Suprapubic skin (tissue), 4 donors: ENCODE results near the gene OR51E1. TPM values are rescaled to one million over a fixed set of nuclear protein-coding genes. Genes with fewer than 3 reads are reported as not detected.

ENCODE experiments used
- DNase-seq, 2 donors: peaks; one replicate each; pipeline ENCODE4 v3.0.0-alpha.2; 2019; ENCODE audit warnings: low spot score in 2 of 2
- H3K27ac ChIP-seq: fragments of 200-600 bp; sonication (generic); one replicate; pipeline ENCODE4 v1.5.1; 2019
- H3K27me3 ChIP-seq: fragments of 200-600 bp; sonication (generic); one replicate; pipeline ENCODE4 v1.5.1; 2019
- H3K36me3 ChIP-seq: fragments of 200-600 bp; sonication (generic); one replicate; pipeline ENCODE4 v1.5.1; 2019
- H3K4me1 ChIP-seq: fragments of 200-600 bp; sonication (generic); one replicate; pipeline ENCODE4 v1.5.1; 2019
- H3K4me3 ChIP-seq: fragments of 200-600 bp; sonication (generic); one replicate; pipeline ENCODE4 v1.5.1; 2019; ENCODE audit warnings: mild to moderate bottlenecking
- H3K9me3 ChIP-seq: fragments of 200-600 bp; sonication (generic); one replicate; pipeline ENCODE4 v1.5.1; 2019
- EP300 ChIP-seq: sonication (generic); formaldehyde crosslinking; IDR thresholded peaks from one replicate; pipeline ENCODE4 v1.6.1; 2017; ENCODE audit warnings: antibody characterized with exemption
- POLR2A ChIP-seq, 2 donors: fragments of 450-650 bp; IDR thresholded peaks; one replicate each; pipeline ENCODE4 v1.6.1; 2017; ENCODE audit warnings: antibody characterized with exemption in 2 of 2, mild to moderate bottlenecking in 2 of 2, moderate library complexity in 2 of 2
- POLR2AphosphoS5 ChIP-seq, 3 donors: sonication (generic); formaldehyde crosslinking; IDR thresholded peaks; one replicate each; pipeline ENCODE4 v1.6.1; 2017; ENCODE audit warnings: antibody characterized with exemption in 3 of 3
- WGBS: methylation state at CpG from one replicate; pipeline ENCODE4 v1.1.5; 2018; 5-methylcytosine and 5-hydroxymethylcytosine counted together
- total RNA-seq, 4 donors: library from RNA; depleted of rRNA; stranded (reverse); fragments of >200 nt; gene quantifications; one replicate each; pipeline ENCODE4 v1.1.0, GENCODE V29; 2016
- TF ChIP-seq, protein P1 (sequence below), 2 donors: fragments of 200-600 bp in 1 of 2; fragments of 450-650 bp in 1 of 2; sonication (generic) in 1 of 2; IDR thresholded peaks; one replicate each; pipeline ENCODE4 v1.5.1; 2016 to 2019; ENCODE audit warnings: antibody characterized with exemption in 2 of 2, mild to moderate bottlenecking in 1 of 2, moderate library complexity in 1 of 2

OR51E1 gene
- total RNA-seq, 4 donors from 2014 or later: 0.24 to 0.34 TPM; not detected in 2

DNA sequence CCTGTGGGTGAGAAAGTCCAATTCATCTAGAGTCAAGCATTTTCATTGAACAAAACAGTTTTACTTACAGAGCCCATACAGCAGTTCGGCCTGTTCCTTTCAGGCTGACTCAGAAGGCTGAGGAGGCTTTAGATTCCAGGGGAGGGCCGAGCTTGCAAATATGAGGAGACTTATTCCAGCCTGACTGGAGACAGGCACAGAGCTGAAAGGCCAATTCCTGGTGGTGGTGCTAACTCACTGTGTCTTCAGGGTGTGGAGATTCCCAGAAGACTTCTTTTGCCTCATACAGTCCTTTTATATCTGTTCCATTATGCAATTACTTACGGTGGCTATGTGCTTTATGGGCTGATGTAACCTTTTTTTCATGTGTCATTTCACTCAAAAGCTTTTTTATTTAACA lies 53.8 kb downstream of the OR51E1 start, which contains the start of gene OR51E2:
TSS of gene OR51E2 (minus strand) at position 269 of the 400 bp plus-strand sequence. CDS start 15,142 bp downstream, outside the sequence.
- Histone ChIP-seq H3K36me3 (no peaks in the 10 kb centered on the region), H3K4me1 (no peaks in the 10 kb centered on the region), H3K4me3 (no peak within 1 kb of the TSS), H3K27me3 (no peaks in the 10 kb centered on the region), H3K27ac (no peak within 1 kb of the TSS), H3K9me3 (no peaks in the 10 kb centered on the region)
- 76% methylated on average over 3 of the region's 3 CpGs for WGBS
- no peak for DNase-seq
- TF ChIP-seq EP300 (no peak), POLR2A (IDR thresholded peaks at IDR 0.05) (no peak), POLR2AphosphoS5 (IDR thresholded peaks at IDR 0.05) (no peak)
- TF ChIP-seq, protein P1, sequence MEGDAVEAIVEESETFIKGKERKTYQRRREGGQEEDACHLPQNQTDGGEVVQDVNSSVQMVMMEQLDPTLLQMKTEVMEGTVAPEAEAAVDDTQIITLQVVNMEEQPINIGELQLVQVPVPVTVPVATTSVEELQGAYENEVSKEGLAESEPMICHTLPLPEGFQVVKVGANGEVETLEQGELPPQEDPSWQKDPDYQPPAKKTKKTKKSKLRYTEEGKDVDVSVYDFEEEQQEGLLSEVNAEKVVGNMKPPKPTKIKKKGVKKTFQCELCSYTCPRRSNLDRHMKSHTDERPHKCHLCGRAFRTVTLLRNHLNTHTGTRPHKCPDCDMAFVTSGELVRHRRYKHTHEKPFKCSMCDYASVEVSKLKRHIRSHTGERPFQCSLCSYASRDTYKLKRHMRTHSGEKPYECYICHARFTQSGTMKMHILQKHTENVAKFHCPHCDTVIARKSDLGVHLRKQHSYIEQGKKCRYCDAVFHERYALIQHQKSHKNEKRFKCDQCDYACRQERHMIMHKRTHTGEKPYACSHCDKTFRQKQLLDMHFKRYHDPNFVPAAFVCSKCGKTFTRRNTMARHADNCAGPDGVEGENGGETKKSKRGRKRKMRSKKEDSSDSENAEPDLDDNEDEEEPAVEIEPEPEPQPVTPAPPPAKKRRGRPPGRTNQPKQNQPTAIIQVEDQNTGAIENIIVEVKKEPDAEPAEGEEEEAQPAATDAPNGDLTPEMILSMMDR (IDR thresholded peaks at IDR 0.05): no peak

DNA sequence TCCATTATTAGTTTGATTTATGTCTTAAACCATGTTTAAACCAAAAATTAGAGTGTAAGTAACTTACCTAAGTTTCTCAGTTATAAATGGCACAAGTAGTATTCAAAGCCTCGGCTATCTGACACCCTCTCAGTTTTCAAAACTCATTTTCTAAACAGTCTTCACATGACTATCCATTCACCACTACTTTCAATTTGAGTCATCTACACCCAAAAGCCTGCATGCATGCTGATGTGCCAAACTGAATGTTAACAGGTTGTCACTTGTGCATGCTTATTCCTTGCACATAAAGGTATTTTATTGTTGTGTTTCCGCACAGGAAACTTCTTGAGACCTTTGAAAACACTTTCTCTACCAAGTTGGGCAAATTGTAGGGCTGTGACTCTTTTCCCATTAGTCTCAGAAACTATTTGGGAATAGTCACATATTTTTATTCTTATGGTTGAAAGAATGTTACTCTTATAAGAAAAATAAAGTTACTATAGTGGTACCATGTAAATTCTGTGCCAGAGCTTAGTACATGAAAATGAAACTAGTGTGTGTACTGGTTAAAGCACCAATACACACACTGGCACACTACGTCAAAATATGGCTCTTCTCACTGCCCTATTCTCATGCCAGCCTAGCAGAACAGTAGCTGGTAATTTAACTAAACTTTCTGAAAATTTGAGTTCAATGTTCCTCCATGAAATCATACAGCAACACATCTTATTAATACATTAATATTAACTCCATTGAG lies 56.1 kb downstream of the OR51E1 start:
- no peak overlapping the region for H3K4me3 ChIP-seq
- 90% methylated on average over 3 of the region's 3 CpGs for WGBS
- no peaks in the 10 kb centered on the region for H3K9me3 ChIP-seq
- H3K4me1 ChIP-seq: no peaks in the 10 kb centered on the region
- no peaks in the 10 kb centered on the region for H3K27me3 ChIP-seq
- H3K27ac ChIP-seq: no peak overlapping the region
- TF ChIP-seq POLR2AphosphoS5 (IDR thresholded peaks at IDR 0.05): no peak
- no peak for TF ChIP-seq EP300
- TF ChIP-seq, protein P1 (IDR thresholded peaks at IDR 0.05): no peak
- H3K36me3 ChIP-seq: no peaks in the 10 kb centered on the region
- no peak for DNase-seq

DNA sequence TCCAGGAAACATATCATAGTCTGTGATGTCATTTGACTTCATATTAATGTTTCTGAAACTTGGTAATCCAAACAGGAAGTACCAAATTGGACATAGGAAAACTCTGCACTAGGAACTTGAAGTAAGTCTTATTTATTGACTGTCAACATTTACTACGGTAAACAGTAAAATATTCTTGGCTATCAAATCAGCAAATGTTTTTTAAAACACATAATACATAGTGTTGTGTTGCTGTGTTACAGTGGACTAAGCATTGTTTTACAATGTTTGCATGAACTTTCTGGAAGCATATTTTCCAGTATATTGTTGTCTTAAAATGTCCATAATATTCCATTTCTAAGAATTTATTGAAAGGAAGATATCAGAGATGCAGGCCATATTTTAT lies 56.6 kb downstream of the OR51E1 start:
- no peaks in the 10 kb centered on the region for H3K9me3 ChIP-seq
- 70% methylated on average over 1 of the region's 1 CpG for WGBS
- H3K4me1 ChIP-seq: no peaks in the 10 kb centered on the region
- H3K27me3 ChIP-seq: no peaks in the 10 kb centered on the region
- H3K4me3 ChIP-seq: no peak overlapping the region
- H3K36me3 ChIP-seq: no peaks in the 10 kb centered on the region
- H3K27ac ChIP-seq: no peak overlapping the region
- TF ChIP-seq, protein P1 (IDR thresholded peaks at IDR 0.05): no peak
- TF ChIP-seq POLR2A (IDR thresholded peaks at IDR 0.05) (no peak), EP300 (no peak), POLR2AphosphoS5 (IDR thresholded peaks at IDR 0.05) (no peak)
- DNase-seq: no peak

DNA sequence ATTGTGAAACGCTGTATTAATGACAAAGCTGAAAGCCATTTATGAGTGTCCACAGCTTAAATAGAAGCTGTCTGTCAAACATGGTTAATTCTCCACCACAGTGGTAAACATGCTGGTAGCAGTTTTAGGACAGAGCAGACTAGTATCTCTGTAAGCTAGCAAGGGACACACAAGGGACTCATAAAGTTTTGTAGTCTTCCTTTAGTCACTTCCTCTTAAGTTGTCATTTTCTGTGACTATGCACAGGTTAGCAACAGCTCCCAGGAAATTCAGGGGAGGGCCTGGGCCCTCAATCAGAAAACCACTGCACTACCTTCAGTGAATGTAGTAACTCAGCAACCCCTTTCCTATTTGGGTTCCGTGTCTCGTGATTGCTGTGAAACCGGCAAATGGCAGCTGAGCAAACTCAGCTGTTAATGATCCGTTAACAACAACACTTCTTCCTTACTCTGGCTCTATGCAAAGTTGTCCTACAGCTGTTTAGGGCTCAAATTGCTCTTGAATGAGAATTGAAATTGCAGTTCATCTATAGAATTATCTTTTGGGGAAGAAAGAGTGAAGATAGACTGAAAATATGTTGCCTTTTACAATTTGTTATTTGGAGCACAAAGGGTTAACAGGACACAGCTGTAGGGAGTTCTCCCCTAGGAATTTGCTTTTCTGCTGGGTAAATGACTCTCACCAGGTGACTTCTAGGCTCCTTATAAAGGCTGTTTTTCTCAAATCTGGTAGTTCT lies 60.4 kb downstream of the OR51E1 start, which contains the start of gene MMP26:
TSS of gene MMP26 (plus strand) at position 731 of the 736 bp plus-strand sequence.
- no peak for DNase-seq
- Histone ChIP-seq H3K9me3 (no peaks in the 10 kb centered on the region), H3K4me1 (no peaks in the 10 kb centered on the region), H3K36me3 (no peaks in the 10 kb centered on the region), H3K27ac (no peak within 1 kb of the TSS), H3K4me3 (no peak within 1 kb of the TSS), H3K27me3 (no peaks in the 10 kb centered on the region)
- WGBS: 38% methylated on average over 5 of the region's 5 CpGs
- TF ChIP-seq POLR2AphosphoS5 (IDR thresholded peaks at IDR 0.05) (no peak), POLR2A (IDR thresholded peaks at IDR 0.05) (no peak), EP300 (no peak)
- TF ChIP-seq, protein P1 (IDR thresholded peaks at IDR 0.05): no peak

DNA sequence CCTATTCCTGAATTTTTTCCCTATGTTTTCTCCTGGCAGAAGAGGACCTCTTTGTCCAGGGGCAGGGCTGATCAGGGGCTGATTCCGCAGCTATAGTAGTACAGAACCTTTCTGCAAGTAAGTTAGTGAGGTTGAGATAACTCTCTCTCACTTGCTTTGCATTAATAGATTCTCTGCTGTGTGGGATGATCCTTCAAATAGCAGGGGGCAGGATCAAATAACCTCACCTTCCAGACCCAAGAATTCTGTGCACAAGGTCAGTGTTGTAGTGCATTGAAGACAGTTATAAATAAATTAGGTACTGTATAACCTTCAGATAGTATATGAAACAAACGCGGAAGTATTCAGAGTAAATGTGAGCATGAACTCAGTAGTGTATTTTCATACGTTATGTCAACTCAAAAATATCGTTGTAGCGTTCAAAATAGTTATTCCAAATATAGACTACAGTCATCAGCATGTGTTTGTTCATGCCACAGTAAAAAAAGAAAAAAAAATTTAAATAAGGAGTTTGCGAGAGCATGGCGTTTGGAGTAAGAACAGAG lies 61.1 kb downstream of the OR51E1 start:
- no peak overlapping the region for H3K4me3 ChIP-seq
- H3K4me1 ChIP-seq: no peaks in the 10 kb centered on the region
- TF ChIP-seq, protein P1 (IDR thresholded peaks at IDR 0.05): no peak
- TF ChIP-seq POLR2A (IDR thresholded peaks at IDR 0.05): no peak
- no peak for TF ChIP-seq EP300
- no peak for TF ChIP-seq POLR2AphosphoS5 (IDR thresholded peaks at IDR 0.05)
- H3K36me3 ChIP-seq: no peaks in the 10 kb centered on the region
- DNase-seq: no peak
- no peaks in the 10 kb centered on the region for H3K9me3 ChIP-seq
- WGBS: 63% methylated on average over 8 of the region's 8 CpGs
- H3K27ac ChIP-seq: no peak overlapping the region
- no peaks in the 10 kb centered on the region for H3K27me3 ChIP-seq
